ENCODE results near the gene CKB.
A peak's percentile ranks its signal among the peaks of the same experiment; 100 is the strongest.

CKB gene

GRCh38 chr14:103510724-103511693 lies 11.6 kb downstream of the CKB start:
- no peak for DNase-seq

- DNase-seq: no peak
These were observed 12.5 kb downstream of the CKB start for GRCh38 chr14:103509864-103510723.

GRCh38 chr14:103508521-103509329 lies 13.9 kb downstream of the CKB start:
- no peak for DNase-seq

GRCh38 chr14:103507751-103508150 lies 14.9 kb downstream of the CKB start:
- DNase-seq: no peak

- no peak for DNase-seq
These were observed 17.6 kb downstream of the CKB start for GRCh38 chr14:103504991-103505565.

- DNase-seq: no peak
These were observed 19.3 kb downstream of the CKB start for GRCh38 chr14:103503296-103503695.

- DNase-seq: no peak
These were observed 19.8 kb downstream of the CKB start for GRCh38 chr14:103502877-103503276.

- DNase-seq: no peak
These were observed 20.5 kb downstream of the CKB start for GRCh38 chr14:103501921-103502669.

- no peak for DNase-seq
These were observed 21.4 kb downstream of the CKB start for GRCh38 chr14:103501041-103501870.

- DNase-seq: peak; percentile 88
These were observed 22.3 kb downstream of the CKB start for GRCh38 chr14:103500148-103500990.

- DNase-seq: no peak
These were observed 22.9 kb downstream of the CKB start for GRCh38 chr14:103499709-103500108.

- no peak for DNase-seq
These were observed 25.9 kb downstream of the CKB start for GRCh38 chr14:103496776-103497175.

- no peak for DNase-seq
These were observed 26.8 kb downstream of the CKB start for GRCh38 chr14:103495854-103496253.

- no peak for DNase-seq
These were observed 30.3 kb downstream of the CKB start for GRCh38 chr14:103492156-103492925.

- no peak for DNase-seq
These were observed 30.9 kb downstream of the CKB start for GRCh38 chr14:103491691-103492090.

GRCh38 chr14:103489621-103490020 lies 33.0 kb downstream of the CKB start:
- DNase-seq: no peak

GRCh38 chr14:103488960-103489359 lies 33.7 kb downstream of the CKB start:
- DNase-seq: no peak

- DNase-seq: no peak
These were observed 34.6 kb downstream of the CKB start for GRCh38 chr14:103488071-103488470.

GRCh38 chr14:103485504-103485903 lies 37.1 kb downstream of the CKB start:
- DNase-seq: no peak
